ENCODE data around the gene EXOC6B. TPM values are rescaled to one million over a fixed set of nuclear protein-coding genes. Genes with fewer than 3 reads are reported as not detected.

Gene EXOC6B
- total RNA-seq, 1 experiment from 2014 or later = 33.7 TPM

GRCh38 chr2:72712977-72713376 lies 112.9 kb downstream of the EXOC6B start (continued):
- no peak for TF ChIP-seq ZNF512 (CRISPR knock-in tag; IDR thresholded peaks at IDR 0.05; ENCODE audit: borderline replicate concordance)
- TF ChIP-seq JAZF1 (CRISPR knock-in tag; IDR thresholded peaks at IDR 0.05) = no peak
- TF ChIP-seq AFF4 (CRISPR knock-in tag; IDR thresholded peaks at IDR 0.05; ENCODE audit: borderline replicate concordance) = no peak
- TF ChIP-seq ZNF396 (CRISPR knock-in tag; IDR thresholded peaks at IDR 0.05; ENCODE audit: borderline replicate concordance) = no peak

- Mint-ChIP-seq H3K27ac (no peak overlapping the region), H3K9me3 (no peaks in the 10 kb centered on the region), H3K4me1 (no peaks in the 10 kb centered on the region), H3K27me3 (ENCODE audit: low read depth) (no peaks in the 10 kb centered on the region), H3K36me3 (no peaks in the 10 kb centered on the region), H3K4me3 (no peak overlapping the region)
- no peak for TF ChIP-seq ZNF416 (CRISPR knock-in tag; IDR thresholded peaks at IDR 0.05)
- no peak for TF ChIP-seq ZBTB21 (CRISPR knock-in tag; IDR thresholded peaks at IDR 0.05; ENCODE audit: borderline replicate concordance)
- no peak for TF ChIP-seq OVOL2 (CRISPR knock-in tag; IDR thresholded peaks at IDR 0.05; ENCODE audit: borderline replicate concordance)
- no peak for TF ChIP-seq ZNF512 (CRISPR knock-in tag; IDR thresholded peaks at IDR 0.05; ENCODE audit: borderline replicate concordance)
- TF ChIP-seq NFYB (CRISPR knock-in tag; conservative IDR thresholded peaks at IDR 0.05; ENCODE audit: low read depth) = no peak
- no peak for TF ChIP-seq NR1H2 (CRISPR knock-in tag; IDR thresholded peaks at IDR 0.05)
- TF ChIP-seq RORB (CRISPR knock-in tag; IDR thresholded peaks at IDR 0.05) = no peak
- TF ChIP-seq NFE2L1 (CRISPR knock-in tag; IDR thresholded peaks at IDR 0.05) = no peak
- TF ChIP-seq NR3C1 (CRISPR knock-in tag; conservative IDR thresholded peaks at IDR 0.05; ENCODE audit: low read depth) = no peak
- no peak for TF ChIP-seq SMAD4 (CRISPR knock-in tag; IDR thresholded peaks at IDR 0.05)
- TF ChIP-seq HMGA2 (CRISPR knock-in tag; IDR thresholded peaks at IDR 0.05) = no peak
- no peak for TF ChIP-seq KAT7 (CRISPR knock-in tag; IDR thresholded peaks at IDR 0.05; ENCODE audit: borderline replicate concordance)
- TF ChIP-seq CREB1 (CRISPR knock-in tag; IDR thresholded peaks at IDR 0.05) = no peak
- no peak for TF ChIP-seq ESRRA (CRISPR knock-in tag; IDR thresholded peaks at IDR 0.05; ENCODE audit: borderline replicate concordance)
- TF ChIP-seq MLX (CRISPR knock-in tag; IDR thresholded peaks at IDR 0.05) = no peak
- TF ChIP-seq FOXP4 (CRISPR knock-in tag; IDR thresholded peaks at IDR 0.05) = no peak
- no peak for TF ChIP-seq IRF2 (CRISPR knock-in tag; IDR thresholded peaks at IDR 0.05; ENCODE audit: borderline replicate concordance, low read depth)
- DNase-seq (ENCODE audit: low spot score) (no peak), ATAC-seq (no peak)
- ChIA-PET POLR2A (no interaction called here), CTCF (no interaction called here)
Measured at GRCh38 chr2:72712304-72712703, 113.5 kb downstream of the EXOC6B start.
